22Rv1 (cell line): Measurements from ENCODE around the gene TMEM89.

Source experiments
- ZFX ChIP-seq: fragments of 450-650 bp; IDR thresholded peaks from 2 replicates; pipeline ENCODE4 v1.6.1; 2017; ENCODE audit warnings: antibody characterized with exemption, borderline replicate concordance
- TF ChIP-seq, protein P1 (sequence below): fragments of 450-650 bp; IDR thresholded peaks from 2 replicates; pipeline ENCODE4 v1.5.1; 2017; ENCODE audit warnings: mild to moderate bottlenecking

DNA sequence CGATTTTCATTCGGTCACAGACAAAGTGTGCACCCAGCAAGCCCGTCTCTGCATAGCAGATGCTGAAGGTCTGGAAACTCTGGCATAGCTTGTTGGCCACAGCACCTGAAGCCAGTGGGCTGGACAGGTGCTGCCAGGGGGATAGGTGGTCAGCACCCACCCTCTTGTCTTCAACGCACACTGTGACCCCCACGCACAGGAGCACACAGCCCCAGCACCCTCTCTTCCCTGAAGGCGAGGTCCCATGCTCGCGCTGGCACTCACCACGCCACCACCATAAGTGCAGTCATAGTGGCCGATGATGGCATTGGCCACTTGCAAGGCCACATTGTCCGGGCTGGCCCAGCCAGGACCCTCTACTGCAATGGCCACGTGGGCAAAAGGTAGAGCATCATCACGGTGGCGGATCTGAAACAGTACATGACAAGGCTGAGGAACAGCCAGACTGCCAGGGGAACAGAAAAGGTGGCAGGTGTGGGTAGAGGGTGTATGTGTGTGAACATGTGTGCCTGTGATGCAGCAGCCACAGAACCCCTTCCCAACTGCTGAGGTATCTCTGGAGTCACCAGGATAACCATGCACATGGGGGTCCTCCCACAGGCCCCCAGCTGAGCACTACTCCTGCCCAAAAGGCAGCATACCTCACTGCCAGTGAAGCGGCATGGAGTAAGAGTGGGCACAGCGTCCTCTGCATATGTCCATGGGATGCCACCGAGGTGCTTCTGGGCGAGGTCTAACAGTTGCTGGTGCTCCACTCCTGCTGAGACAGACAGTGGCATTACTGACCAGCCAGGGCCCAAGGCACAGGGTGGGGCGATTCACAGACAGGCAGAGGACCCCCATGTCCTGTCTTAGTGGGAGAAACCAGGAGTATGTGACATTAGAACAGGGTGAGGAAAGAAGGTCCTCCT is 20.6 kb downstream of the TMEM89 start:
- TF ChIP-seq, protein P1, sequence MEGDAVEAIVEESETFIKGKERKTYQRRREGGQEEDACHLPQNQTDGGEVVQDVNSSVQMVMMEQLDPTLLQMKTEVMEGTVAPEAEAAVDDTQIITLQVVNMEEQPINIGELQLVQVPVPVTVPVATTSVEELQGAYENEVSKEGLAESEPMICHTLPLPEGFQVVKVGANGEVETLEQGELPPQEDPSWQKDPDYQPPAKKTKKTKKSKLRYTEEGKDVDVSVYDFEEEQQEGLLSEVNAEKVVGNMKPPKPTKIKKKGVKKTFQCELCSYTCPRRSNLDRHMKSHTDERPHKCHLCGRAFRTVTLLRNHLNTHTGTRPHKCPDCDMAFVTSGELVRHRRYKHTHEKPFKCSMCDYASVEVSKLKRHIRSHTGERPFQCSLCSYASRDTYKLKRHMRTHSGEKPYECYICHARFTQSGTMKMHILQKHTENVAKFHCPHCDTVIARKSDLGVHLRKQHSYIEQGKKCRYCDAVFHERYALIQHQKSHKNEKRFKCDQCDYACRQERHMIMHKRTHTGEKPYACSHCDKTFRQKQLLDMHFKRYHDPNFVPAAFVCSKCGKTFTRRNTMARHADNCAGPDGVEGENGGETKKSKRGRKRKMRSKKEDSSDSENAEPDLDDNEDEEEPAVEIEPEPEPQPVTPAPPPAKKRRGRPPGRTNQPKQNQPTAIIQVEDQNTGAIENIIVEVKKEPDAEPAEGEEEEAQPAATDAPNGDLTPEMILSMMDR, result no peak
- no peak for TF ChIP-seq ZFX
